HS-5 (cell line): ENCODE data around the gene PIGP.
"Not testable (repeated sequence)": the region's sequence is repeated elsewhere in the genome, so short reads cannot be mapped to it uniquely, and the experiment has no call there.

ENCODE experiments used
- DNase-seq: peaks from one replicate; pipeline ENCODE4 v3.0.0-alpha.2; 2012; ENCODE audit warnings: low read depth

Gene PIGP

DNA sequence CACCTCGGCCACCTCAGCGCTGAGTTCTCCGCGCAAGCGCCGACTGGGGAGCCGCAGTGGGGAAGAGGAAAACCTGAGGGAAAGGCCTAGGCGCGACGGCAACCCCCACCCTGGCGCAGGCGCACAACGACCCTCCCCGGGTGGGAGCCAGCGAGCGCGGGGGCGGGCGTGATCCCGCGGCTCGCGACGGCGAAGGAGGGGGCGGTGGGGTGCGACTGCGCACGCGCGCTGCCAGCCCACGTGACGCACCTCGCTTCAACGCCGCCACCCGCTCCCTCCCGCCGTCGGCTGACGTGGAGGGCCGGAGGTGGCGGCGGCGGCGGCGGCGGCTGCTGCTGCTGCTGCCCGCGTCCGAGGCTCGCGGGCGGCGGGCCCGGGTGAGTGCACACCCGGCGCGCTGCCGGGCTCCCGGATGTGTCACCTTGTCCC, at the start of gene PIGP, which contains the start of gene TTC3:
Gene PIGP (minus strand): TSS at position 84 of the 429 bp plus-strand sequence. CDS start 556 bp downstream, outside the sequence.
Gene TTC3 (plus strand): TSS at position 267 of the 429 bp plus-strand sequence. CDS start 14,004 bp downstream, outside the sequence.
- peak; percentile 67 for DNase-seq

DNA sequence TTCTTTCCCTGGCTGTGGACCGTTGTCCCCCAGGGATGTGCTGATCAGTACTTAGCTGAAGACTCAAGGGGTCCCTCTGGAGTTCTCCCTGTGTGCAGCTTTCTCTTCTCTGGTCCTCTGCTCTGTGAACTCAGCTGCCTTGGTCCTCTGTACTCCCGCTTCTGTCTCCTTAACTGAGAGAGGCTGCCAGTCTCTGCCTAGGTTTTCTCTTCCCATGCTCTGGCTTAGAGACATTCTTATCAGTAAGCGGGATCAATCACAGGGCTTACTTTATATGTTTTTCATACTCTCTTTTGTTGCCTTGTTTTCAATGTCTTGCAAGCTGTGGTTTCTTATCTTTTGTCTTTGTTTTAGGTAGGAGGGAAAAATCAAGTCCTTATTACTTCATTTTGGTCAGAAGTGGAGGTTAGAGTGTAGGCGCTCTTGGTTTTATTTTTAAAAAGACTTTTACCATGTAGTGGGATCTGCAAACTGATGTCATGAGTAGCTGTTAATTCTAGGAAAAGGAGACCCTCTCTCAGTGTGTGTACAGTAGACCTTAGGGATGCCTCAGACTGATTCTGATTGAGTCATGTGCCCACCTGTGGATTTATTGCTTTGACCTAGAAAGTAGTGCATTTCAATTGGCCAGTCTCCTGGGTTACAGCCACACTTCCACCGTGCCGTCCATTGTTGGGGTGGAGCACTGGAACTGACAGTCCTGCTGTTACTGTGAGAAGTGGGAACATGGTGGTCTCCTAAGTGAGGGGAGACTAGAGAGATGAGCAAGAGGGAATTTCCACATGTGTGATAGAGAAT, 46.7 kb upstream of the PIGP start:
- no peak for DNase-seq

DNA sequence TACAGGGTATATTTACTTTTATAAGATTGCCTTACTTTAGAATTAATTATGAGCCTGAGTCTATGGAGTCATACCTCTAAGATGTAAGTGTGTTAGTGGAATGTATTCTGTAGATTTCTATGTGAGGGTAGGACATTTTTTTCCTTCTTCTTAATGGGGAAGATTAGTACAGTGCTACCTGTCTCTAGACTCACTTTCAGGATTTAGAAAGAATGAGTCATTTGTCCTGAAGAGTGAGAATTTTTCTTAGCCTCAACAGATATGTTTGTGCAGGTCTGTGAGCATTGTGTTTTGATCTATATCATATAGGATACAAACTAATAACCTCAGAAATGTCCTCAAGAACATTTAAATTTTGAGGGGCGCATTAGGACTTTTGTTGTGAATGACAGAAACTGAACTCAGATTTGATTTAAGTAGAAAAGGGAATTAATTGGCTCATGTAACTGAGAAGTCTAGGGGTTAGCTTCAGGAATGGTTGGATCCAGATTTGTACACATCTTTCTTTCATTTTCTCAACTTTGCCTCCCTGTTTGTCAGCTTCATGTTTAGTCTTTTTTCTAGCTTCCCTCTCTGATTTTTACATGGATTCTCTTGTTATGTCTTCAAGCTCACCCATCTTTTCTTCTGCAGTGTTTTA, 45.4 kb upstream of the PIGP start:
- DNase-seq, result no peak

DNA sequence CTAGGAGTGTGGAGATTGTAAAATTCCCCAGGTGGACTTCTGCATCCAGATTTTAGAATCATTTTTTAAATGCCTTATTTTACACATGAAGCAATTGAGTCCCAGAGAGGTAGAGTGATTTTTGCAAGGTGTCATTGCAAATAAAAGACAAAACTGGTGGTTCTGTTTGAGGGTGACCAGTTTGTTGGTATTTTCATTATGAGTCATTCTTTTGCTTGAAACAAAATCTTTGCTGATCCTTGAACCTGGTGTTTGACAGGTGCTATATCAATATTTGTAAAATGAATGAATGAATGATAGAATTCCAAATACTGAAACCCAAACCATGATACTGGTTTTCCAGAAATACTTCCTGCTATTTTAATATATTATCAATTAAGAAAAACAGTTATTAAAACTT, 44.3 kb upstream of the PIGP start:
- DNase-seq, result no peak

DNA sequence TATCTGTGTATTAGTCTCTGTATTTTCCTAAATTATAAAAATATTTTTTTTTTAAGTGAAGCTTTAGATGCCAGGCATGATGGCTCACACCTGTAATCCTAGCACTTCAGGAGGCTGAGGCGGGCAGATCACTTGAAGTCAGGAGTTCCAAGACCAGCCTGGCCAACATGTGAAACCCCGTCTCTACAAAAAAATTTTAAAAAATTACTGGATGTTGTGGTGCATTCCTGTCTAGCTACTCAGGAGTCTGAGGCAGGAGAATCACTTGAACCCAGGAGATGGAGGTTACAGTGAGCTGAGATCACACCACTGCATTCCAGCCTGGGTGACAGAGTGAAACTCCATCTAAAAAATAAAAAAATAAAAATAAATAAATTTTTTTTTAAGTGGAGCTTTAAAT, 43.6 kb upstream of the PIGP start:
- not testable (repeated sequence) for DNase-seq

DNA sequence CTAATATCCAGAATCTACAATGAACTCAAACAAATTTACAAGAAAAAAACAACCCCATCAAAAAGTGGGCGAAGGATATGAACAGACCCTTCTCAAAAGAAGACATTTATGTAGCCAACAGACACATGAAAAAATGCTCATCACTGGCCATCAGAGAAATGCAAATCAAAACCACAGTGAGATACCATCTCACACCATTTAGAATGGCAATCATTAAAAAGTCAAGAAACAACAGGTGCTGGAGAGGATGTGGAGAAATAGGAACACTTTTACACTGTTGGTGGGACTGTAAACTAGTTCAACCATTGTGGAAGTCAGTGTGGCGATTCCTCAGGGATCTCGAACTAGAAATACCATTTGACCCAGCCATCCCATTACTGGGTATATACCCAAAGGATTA, 41.4 kb upstream of the PIGP start:
- DNase-seq, result not testable (repeated sequence)

DNA sequence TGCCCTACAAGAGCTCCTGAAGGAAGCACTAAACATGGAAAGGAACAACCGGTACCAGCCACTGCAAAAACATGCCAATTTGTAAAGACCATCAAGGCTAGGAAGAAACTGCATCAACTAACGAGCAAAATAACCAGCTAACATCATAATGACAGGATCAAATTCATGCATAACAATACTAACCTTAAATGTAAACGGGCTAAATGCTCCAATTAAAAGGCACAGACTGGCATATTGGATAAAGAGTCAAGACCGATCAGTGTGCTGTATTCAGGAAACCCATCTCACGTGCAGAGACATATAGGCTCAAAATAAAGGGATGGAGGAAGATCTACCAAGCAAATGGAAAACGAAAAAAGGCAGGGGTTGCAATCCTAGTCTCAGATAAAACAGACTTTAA, 38.2 kb upstream of the PIGP start:
- not testable (repeated sequence) for DNase-seq

DNA sequence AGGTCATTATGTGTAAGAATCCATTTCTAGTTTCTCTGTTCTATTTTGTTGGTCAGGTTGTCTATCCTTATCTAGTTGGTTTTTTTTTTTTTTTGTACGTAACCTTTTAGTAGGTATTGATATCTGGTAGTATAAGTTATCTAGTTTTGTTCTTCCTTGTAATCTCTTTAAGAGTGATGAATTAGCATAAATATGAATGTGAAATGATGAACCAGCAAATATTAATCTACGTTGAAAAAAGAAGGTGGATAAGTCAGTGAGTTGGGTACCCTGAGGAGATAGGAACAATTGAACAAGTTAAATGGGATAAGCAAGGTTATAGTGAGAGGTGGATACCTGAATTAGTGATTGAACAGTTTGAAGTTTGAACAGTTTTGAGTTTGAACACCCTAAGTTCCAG, 34.1 kb upstream of the PIGP start:
- DNase-seq, result no peak

DNA sequence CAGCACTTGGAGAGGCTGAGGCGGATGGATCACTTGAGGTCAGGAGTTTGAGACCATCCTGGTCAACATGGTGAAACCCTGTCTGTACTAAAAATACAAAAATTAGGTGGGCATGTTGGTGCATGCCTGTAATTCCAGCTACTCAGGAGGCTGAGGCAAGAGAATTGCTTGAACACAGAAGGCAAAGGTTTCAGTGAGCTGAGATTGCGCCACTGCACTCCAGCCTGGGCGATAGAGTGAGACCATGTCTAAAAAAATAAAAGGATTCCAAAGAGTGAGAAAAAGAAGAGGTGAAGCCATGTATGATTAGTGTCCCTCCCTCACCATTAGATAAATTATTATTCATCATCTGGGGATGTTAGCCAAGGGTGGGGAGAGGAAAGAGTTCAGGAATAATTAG, 29.9 kb upstream of the PIGP start:
- not testable (repeated sequence) for DNase-seq

DNA sequence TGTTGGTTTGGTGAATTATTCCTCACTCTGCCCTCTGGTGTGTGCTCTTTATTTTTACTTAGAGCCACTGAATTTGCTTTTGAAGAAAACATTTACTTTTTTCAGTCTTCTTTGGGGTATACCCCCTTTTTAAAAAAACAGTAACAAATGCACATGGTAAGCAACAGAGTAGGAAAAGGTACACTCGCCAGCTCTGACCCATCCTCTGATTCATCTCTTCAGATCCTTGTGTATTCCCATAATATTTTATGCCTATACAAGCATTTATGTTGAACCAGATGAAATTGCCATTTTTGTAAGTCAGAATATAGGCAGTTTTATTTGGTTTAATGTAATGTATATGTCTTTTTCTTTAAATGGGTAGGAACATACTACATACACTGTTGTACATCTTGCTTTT, 28.5 kb upstream of the PIGP start:
- no peak for DNase-seq

DNA sequence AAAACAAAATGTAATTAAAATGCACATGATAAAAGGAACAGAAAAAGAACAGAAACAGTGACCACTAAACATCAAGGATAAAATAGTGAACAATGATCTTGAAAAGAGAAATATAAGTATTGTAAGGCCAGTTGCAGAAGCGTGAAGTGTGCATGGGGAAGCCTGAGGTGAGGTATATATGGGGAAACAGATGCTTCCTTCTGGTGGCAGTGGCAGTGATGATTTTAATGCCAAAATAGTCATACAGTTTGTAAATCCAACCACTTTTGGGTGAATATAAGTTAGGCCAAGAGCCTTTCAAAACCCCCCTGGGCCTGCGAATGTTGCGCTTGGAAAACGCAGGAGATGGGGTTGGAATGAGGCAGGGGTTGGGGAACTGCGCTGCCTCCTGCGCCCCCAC, 27.4 kb upstream of the PIGP start:
- DNase-seq, result no peak

DNA sequence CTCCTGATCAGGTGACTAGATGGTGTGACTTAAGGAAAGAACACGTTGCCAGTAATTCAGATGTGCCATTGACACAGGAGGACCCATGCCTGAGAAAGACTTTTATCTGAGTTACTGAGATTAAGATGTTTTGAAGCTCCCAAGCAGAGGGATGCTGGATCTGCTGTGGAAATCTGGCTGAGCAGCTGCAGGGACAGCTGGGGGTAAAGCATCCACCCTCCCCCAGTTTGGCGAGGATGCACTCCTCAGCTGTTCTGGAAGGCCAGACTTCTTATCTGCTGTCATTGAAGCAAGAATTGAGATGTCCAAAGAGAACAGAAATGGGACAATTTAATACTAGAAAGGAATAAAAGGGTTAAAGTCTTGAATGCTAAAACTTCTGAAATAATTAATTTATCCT, 25.9 kb upstream of the PIGP start:
- no peak for DNase-seq

DNA sequence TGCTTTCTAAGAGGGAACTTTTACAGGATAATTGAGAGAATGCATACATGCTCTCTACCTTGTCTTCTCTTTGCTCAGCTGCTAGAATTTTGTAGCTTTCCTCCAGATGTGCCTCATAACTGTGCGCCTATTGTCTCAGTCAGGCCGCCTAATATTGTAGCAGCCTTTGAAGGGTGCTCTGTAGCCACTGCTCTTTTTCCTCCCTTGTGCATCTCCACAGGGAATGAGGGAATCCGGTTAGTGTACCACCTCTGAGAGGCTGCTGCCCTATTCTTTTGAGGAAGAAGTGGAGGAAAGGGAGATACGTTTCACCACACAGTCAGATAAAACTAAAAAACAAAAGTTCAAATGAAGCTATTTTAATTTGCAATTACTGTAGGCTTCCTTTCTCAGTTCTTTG, 22.9 kb upstream of the PIGP start:
- DNase-seq, result no peak

DNA sequence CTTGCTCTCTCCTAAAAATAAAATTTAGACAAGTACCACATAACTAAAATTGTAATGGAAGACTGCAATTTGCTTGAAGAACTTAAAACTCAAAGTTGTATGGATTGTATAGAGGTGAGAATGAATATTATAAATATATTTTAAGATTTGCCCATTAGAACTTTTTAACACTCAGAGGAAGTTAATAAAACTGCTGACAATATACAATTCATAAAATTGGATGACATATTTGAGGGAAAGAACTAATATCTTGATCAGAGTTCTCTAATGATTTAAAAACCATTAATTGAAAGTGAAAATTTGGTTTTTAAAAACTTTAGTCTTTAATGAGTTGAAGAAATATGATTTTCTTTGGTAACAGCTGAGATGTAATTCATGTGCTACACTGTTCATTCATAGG, 21.1 kb upstream of the PIGP start:
- no peak for DNase-seq

DNA sequence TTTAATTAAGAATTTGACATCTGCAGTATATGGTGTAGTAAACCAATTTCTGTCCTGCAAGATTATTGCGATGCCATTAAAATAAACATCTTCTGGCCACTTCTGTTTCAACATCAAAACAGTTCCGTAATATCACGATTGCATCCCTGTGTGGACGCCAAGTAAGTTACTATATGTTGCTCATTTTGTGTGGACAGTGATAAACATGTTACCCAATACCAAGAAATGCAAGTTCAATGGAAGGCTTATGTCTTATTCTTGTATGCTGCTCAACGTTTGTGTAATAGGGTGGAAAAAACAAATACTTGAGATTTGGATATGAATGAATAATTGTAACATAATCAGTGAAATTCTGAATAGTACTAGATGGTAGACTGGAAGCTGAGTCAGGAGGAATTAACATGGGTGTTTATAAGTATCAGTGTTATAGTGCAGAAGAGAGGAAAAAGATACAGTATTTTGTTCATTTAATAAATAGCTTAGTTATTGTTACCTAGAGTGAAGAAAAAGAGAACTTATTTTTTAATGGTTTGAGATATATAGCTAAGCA, 15.4 kb upstream of the PIGP start:
- no peak for DNase-seq

DNA sequence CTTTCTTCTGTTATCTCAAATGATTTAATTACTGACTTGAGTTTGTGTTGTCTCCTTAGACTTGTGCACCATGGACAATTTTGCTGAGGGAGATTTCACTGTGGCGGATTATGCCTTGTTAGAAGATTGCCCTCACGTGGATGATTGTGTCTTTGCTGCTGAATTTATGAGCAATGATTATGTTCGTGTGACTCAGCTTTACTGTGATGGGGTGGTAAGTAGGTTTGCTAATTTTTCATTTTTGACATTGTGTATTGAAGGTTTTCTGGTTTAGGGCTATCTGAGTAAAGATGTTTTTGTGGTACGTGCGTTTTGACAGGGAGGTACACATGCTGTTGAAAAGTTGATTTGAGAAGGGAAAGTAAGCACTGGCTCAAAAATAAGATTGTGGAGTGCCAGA, 14.3 kb upstream of the PIGP start:
- DNase-seq, result peak; percentile 46

DNA sequence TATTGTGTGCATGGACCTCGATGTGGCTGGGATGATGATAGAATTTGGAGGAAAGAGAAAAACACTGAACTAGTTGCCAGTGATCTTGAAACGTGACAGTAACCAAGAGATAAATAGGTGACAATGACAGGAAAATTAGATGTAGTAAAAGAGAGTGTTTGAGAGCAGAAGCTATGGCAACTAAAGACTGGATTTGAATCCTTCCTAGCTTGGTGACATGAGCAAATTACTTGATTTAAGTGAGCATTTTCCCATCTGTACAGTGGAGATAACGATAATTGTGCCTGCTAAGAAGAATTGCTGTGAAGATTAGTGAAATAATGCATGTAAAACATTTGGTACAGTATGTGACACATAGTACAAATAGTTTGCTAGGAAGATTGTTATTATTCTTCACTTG, 12.9 kb upstream of the PIGP start:
- no peak for DNase-seq

DNA sequence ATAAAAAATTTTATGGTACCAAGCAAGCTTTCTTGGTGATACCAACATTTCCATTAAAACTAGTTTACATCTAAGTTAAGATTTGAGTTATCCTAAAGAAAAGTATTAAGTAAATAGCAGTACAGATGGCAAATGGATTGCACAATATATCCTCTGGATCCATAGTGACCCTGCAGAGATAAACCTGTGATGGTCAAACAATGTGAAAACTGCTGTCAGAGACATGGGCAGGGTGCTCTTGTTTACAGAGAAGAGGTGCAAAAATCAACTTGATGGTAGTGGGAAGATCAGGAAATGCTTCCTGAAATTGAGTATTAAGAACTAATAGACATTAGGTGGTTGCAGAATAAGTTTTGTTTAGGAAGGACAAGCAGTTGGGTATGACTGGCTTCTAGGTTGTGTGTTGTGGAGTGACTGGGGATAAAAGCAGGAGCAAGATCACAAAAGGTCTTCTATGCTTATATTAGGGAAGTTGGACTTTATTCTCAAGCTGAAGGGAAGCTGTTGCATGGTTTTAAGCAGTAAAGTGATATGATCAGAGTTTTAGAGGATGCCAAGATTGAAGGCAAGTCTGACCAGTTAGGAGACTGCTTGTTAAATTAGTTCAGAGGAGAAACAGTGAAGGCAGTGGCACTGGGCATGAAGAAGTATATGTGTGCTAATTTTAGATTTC, 10.1 kb upstream of the PIGP start:
- no peak for DNase-seq

DNA sequence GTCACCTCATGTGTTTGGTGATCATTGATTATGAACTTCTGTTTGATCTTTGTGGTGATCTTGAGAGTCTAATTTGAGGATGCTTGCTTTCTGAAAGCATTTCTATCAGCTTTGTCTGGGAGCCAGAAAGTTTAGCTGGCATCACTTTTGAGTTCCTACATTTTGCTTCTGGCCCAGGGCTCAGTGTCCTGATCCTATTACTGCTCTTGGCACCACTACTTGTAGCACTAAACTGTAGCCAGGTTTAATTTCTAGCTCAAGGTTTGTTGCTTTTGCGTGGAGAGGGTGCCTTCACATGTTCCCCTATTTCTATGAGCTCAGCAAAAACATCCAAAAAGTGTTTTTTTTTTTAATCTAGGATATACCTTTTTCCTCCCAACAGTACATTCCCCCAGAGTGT, 9.5 kb upstream of the PIGP start:
- DNase-seq, result no peak

DNA sequence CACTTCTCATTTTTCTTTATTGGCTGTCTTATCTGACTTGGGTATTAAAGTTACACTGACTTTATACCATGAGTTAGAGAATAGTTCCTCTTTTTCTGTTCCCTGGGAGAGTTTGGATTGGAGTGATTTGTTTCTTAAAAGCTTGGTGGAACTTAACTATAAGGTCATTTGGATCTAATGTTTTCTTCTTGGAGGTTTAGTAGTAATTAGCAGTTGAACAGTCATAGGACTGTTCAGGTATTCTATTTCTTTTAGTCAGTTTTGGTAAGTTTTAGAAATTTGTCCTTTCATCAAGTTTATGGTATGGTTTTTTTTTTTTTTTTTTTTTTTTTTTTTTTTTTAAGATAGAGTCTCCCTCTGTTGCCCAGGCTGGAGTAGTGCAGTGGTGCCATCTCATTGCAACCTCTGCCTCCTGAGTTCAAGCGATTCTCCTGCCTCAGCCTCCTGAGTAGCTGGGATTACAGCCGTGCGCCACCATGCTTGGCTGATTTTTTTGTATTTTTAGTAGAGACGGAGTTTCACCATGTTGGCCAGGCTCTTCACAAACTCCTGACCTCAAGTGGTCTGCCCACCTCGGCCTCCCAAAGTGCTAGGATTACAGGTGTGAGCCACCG, 6.4 kb upstream of the PIGP start:
- no peak for DNase-seq

DNA sequence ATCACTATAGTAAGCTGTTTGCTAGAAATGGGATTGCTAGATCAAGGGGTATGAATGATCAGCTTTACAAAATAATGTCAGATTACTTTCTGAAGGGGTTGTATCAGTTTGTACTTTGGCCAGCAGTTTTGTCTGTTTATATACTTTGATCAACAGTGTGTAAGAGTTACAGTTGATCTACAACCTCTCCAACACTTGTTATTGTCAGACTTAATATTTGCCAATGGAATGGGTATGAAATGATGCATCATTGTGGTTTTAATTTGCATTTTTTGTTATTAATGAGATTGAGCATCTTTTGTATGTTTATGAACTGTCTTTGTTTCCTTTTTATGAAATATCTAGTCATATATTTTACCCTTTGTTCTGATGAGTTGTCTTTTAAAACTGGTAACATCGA, 4.5 kb upstream of the PIGP start:
- no peak for DNase-seq
